H1 (cell line): ENCODE data around the gene EVX2. TPM values are rescaled to one million over a fixed set of nuclear protein-coding genes. Genes with fewer than 3 reads are reported as not detected.
A peak's percentile ranks its signal among the peaks of the same experiment; 100 is the strongest.

Experiments used
- CTCF ChIA-PET: fragments of 300-600 bp; sonication (Branson Sonifier 250); formaldehyde crosslinking; loops from one replicate; lab custom pipeline; 2021; ENCODE audit not compliant: partially characterized antibody; lab: Charles Lee
- POLR2A ChIA-PET: fragments of 300-600 bp; sonication (Branson Sonifier 250); formaldehyde crosslinking; loops from one replicate; lab custom pipeline; 2021; ENCODE audit warnings: inconsistent platforms; ENCODE audit not compliant: partially characterized antibody; lab: Charles Lee
- DNase-seq, 2 experiments: peaks; one replicate each; pipeline versions ENCODE4 v3.0.0 to v3.0.0-alpha.2; 2010 to 2022; ENCODE audit warnings: low spot score in 2 of 2, low read depth in 1 of 2, mixed read lengths in 1 of 2
- FAIRE-seq: peaks from 2 replicates; lab custom pipeline; 2011; peaks lifted over from hg19 to GRCh38; lab: Jason Lieb, UNC
- H2AFZ ChIP-seq: 2 replicates; pipeline ENCODE4 v1.8.1; 2012; ENCODE audit warnings: low read length, inconsistent platforms
- H2AK5ac ChIP-seq: 2 replicates; pipeline ENCODE4 v1.6.1; 2013; ENCODE audit warnings: low read depth, low read length
- H2BK120ac ChIP-seq: replicated peaks from 2 replicates; pipeline ENCODE3; 2013; ENCODE audit warnings: low read depth, low read length, inconsistent platforms
- H2BK12ac ChIP-seq: 2 replicates; pipeline ENCODE4 v1.6.1; 2013; ENCODE audit warnings: low read depth, low read length
- H2BK15ac ChIP-seq: 2 replicates; pipeline ENCODE4 v1.6.1; 2013; ENCODE audit warnings: low read length
- H2BK20ac ChIP-seq: 2 replicates; pipeline ENCODE4 v1.6.1; 2013; ENCODE audit warnings: low read length
- H2BK5ac ChIP-seq: 2 replicates; pipeline ENCODE4 v1.6.1; 2013; ENCODE audit warnings: low read depth, low read length
- H3K14ac ChIP-seq: 2 replicates; pipeline ENCODE4 v1.6.1; 2013; ENCODE audit warnings: inconsistent platforms; ENCODE audit not compliant: insufficient read length
- H3K18ac ChIP-seq: 2 replicates; pipeline ENCODE4 v1.6.1; 2013; ENCODE audit warnings: low read length; ENCODE audit errors: extremely low read depth
- H3K23ac ChIP-seq: 2 replicates; pipeline ENCODE4 v1.6.1; 2013; ENCODE audit warnings: inconsistent platforms; ENCODE audit not compliant: insufficient read length
- H3K23me2 ChIP-seq: 2 replicates; pipeline ENCODE4 v1.6.1; 2013; ENCODE audit warnings: low read depth, low read length
- H3K27ac ChIP-seq: 2 replicates; pipeline ENCODE4 v1.6.1; 2011; ENCODE audit warnings: low read depth, low read length, inconsistent platforms
- H3K27me3 ChIP-seq, 4 experiments: replicated peaks in 1 of 4; 1 replicate in 1 of 4; 2 replicates in 3 of 4; pipeline versions ENCODE4 v1.6.1 to v1.8.1; 2011 to 2013; ENCODE audit warnings: low read length in 3 of 4, mild to moderate bottlenecking in 3 of 4, inconsistent platforms in 2 of 4, mixed read lengths in 2 of 4, moderate library complexity in 1 of 4; ENCODE audit not compliant: control insufficient read depth in 3 of 4, insufficient read depth in 3 of 4; ENCODE audit errors: extremely low read depth in 1 of 4
- H3K36me3 ChIP-seq, 4 experiments: 2 replicates each; pipeline versions ENCODE4 v1.6.1 to v1.8.1; 2011 to 2013; ENCODE audit warnings: mild to moderate bottlenecking in 4 of 4, low read length in 3 of 4, moderate library complexity in 2 of 4, control low read depth in 1 of 4, inconsistent platforms in 1 of 4; ENCODE audit not compliant: insufficient read depth in 4 of 4, control insufficient read depth in 2 of 4
- H3K4ac ChIP-seq: replicated peaks from 2 replicates; pipeline ENCODE3; 2013; ENCODE audit warnings: low read length, low read depth, mixed read lengths, inconsistent platforms; ENCODE audit not compliant: insufficient read length
- H3K4me1 ChIP-seq, 4 experiments: replicated peaks in 1 of 4; 1 replicate in 1 of 4; 2 replicates in 3 of 4; pipeline versions ENCODE4 v1.6.1 to v1.8.1; 2011 to 2013; ENCODE audit warnings: low read length in 3 of 4, inconsistent platforms in 2 of 4, mixed read lengths in 1 of 4; ENCODE audit not compliant: insufficient read depth in 4 of 4, control insufficient read depth in 3 of 4
- H3K4me2 ChIP-seq, 2 experiments: 2 replicates each; pipeline versions ENCODE4 v1.6.1 to v1.8.1; 2011 to 2013; ENCODE audit warnings: low read depth in 2 of 2, low read length in 2 of 2, control low read depth in 1 of 2, inconsistent platforms in 1 of 2, mild to moderate bottlenecking in 1 of 2; ENCODE audit not compliant: insufficient read depth in 1 of 2
- H3K4me3 ChIP-seq, 4 experiments: fragments of 200-600, 300-600 bp in 1 of 4; sonication (generic), shearing (Covaris generic), sonication (Bioruptor Twin) in 1 of 4; 2 replicates each; pipeline versions ENCODE4 v1.5.1 to v1.8.1; 2011 to 2016; ENCODE audit warnings: low read length in 4 of 4, low read depth in 3 of 4, control low read depth in 2 of 4, inconsistent platforms in 2 of 4, mild to moderate bottlenecking in 2 of 4, mixed read lengths in 1 of 4, moderate library complexity in 1 of 4; ENCODE audit not compliant: insufficient read depth in 2 of 4; ENCODE audit errors: extremely low read depth in 1 of 4
- H3K56ac ChIP-seq: replicated peaks from 2 replicates; pipeline ENCODE3; 2013; ENCODE audit warnings: low read depth, mild to moderate bottlenecking, mixed read lengths, low read length, inconsistent platforms; ENCODE audit not compliant: insufficient read length
- H3K79me1 ChIP-seq: 2 replicates; pipeline ENCODE4 v1.6.1; 2013; ENCODE audit warnings: low read depth, low read length, control low read depth
- H3K79me2 ChIP-seq, 2 experiments: 2 replicates each; pipeline versions ENCODE4 v1.6.1 to v1.8.1; 2012 to 2013; ENCODE audit warnings: low read length in 2 of 2, mild to moderate bottlenecking in 2 of 2, inconsistent platforms in 1 of 2; ENCODE audit not compliant: insufficient read depth in 2 of 2, control insufficient read depth in 1 of 2
- H3K9ac ChIP-seq, 4 experiments: replicated peaks in 1 of 4; 1 replicate in 1 of 4; 2 replicates in 3 of 4; pipeline versions ENCODE4 v1.6.1 to v1.8.1; 2011 to 2013; ENCODE audit warnings: low read depth in 3 of 4, low read length in 3 of 4, control low read depth in 2 of 4, mild to moderate bottlenecking in 2 of 4, moderate library complexity in 2 of 4, inconsistent platforms in 1 of 4; ENCODE audit errors: extremely low read depth in 1 of 4
- H3K9me3 ChIP-seq, 2 experiments: 2 replicates each; pipeline versions ENCODE4 v1.6.1 to v1.8.1; 2012 to 2013; ENCODE audit warnings: mild to moderate bottlenecking in 2 of 2, moderate library complexity in 2 of 2, control low read depth in 1 of 2, inconsistent platforms in 1 of 2, low read depth in 1 of 2, low read length in 1 of 2, mixed read lengths in 1 of 2; ENCODE audit not compliant: insufficient read depth in 2 of 2
- H4K20me1 ChIP-seq, 2 experiments: replicated peaks in 1 of 2; 2 replicates each; pipeline versions ENCODE3 to v1.8.1; 2011 to 2013; ENCODE audit warnings: inconsistent platforms in 2 of 2, low read length in 2 of 2, mild to moderate bottlenecking in 1 of 2; ENCODE audit not compliant: insufficient read depth in 2 of 2, control insufficient read depth in 1 of 2
- H4K5ac ChIP-seq: 2 replicates; pipeline ENCODE4 v1.6.1; 2013; ENCODE audit warnings: low read length, low read depth, mixed read lengths, inconsistent platforms; ENCODE audit not compliant: insufficient read length
- H4K8ac ChIP-seq: 2 replicates; pipeline ENCODE4 v1.8.0; 2013; ENCODE audit warnings: mild to moderate bottlenecking, moderate library complexity, low read length, inconsistent platforms; ENCODE audit not compliant: insufficient read depth; ENCODE audit errors: extremely low read depth
- H4K91ac ChIP-seq: replicated peaks from 2 replicates; pipeline ENCODE3; 2013; ENCODE audit warnings: low read length, mixed read lengths, inconsistent platforms; ENCODE audit not compliant: insufficient read length
- HDAC2 ChIP-seq, 2 experiments: fragments of 300-600 bp in 1 of 2; sonication (generic) in 1 of 2; IDR thresholded peaks; 2 replicates each; pipeline ENCODE4 v1.6.1; 2011 to 2012; ENCODE audit warnings: low read depth in 2 of 2, low read length in 2 of 2, mild to moderate bottlenecking in 2 of 2, moderate library complexity in 2 of 2, borderline replicate concordance in 1 of 2, inconsistent platforms in 1 of 2
- NANOG ChIP-seq: IDR thresholded peaks from 2 replicates; pipeline ENCODE4 v1.6.1; 2011; ENCODE audit warnings: low read length, low read depth, mild to moderate bottlenecking, inconsistent platforms; ENCODE audit not compliant: insufficient read depth, poor library complexity, severe bottlenecking
- NRF1 ChIP-seq: IDR thresholded peaks from 2 replicates; pipeline ENCODE4 v1.6.1; 2011; ENCODE audit warnings: mild to moderate bottlenecking, low read depth, low read length, improper control_type of control experiment
- RAD21 ChIP-seq, 2 experiments: IDR thresholded peaks in 1 of 2; conservative IDR thresholded peaks in 1 of 2; 2 replicates each; pipeline ENCODE4 v1.6.1; 2011; ENCODE audit warnings: low read depth in 2 of 2, low read length in 2 of 2, improper control_type of control experiment in 1 of 2, inconsistent platforms in 1 of 2, mild to moderate bottlenecking in 1 of 2, moderate library complexity in 1 of 2
- RNF2 ChIP-seq: fragments of 200-900, 300-1000 bp; sonication (generic); IDR thresholded peaks from 2 replicates; pipeline ENCODE4 v1.7.1; 2016; ENCODE audit warnings: borderline replicate concordance, low read depth, mild to moderate bottlenecking, antibody characterized with exemption, low read length; ENCODE audit not compliant: poor library complexity, severe bottlenecking; ENCODE audit errors: missing control alignments
- SP2 ChIP-seq: IDR thresholded peaks from 2 replicates; pipeline ENCODE4 v1.6.1; 2012; ENCODE audit warnings: mild to moderate bottlenecking, low read length, inconsistent platforms
- WGBS, 2 experiments: shearing (Covaris generic) in 1 of 2; methylation state at CpG; one replicate each; pipeline versions ENCODE4 v1.1.6 to v1.1.7; 2013 to 2015; ENCODE audit warnings: low lambda C conversion rate in 2 of 2, mixed read lengths in 2 of 2, inconsistent platforms in 1 of 2, low coverage in 1 of 2, missing lambda C conversion rate in 1 of 2; ENCODE audit not compliant: insufficient replicate concordance in 2 of 2, insufficient coverage in 1 of 2, insufficient read length in 1 of 2; ENCODE audit errors: extremely low coverage in 1 of 2, missing lambda C conversion rate in 1 of 2; 5-methylcytosine and 5-hydroxymethylcytosine counted together
- polyA plus RNA-seq, 7 experiments: library from polyadenylated mRNA; depleted of rRNA in 3 of 7; stranded (reverse) in 5 of 7; unstranded in 2 of 7; fragments of >200 nt in 5 of 7; fragments of 200-250 nt in 2 of 7; gene quantifications; 1 replicate in 5 of 7; 2 replicates in 1 of 7; 4 replicates in 1 of 7; pipeline versions ENCODE4 v1.2.1 to v1.2.3, GENCODE V29; 2011 to 2013; ENCODE audit warnings: missing spikeins in 2 of 7, mixed read lengths in 2 of 7
- total RNA-seq: library from RNA; stranded (reverse); fragmentation: NEBNext Ultra II Directional; extraction: Animal tissue kit (Norgen Biotek cat#: 25700); gene quantifications from 2 replicates; pipeline ENCODE4 v1.2.1, GENCODE V29; 2021
- TF ChIP-seq, protein P1 (sequence below), 3 experiments: IDR thresholded peaks; 1 replicate in 2 of 3; 2 replicates in 1 of 3; pipeline versions ENCODE4 v1.5.1 to v1.6.1; 2011; ENCODE audit warnings: low read length in 3 of 3, mild to moderate bottlenecking in 3 of 3, inconsistent platforms in 2 of 3, low read depth in 1 of 3, moderate library complexity in 1 of 3; ENCODE audit not compliant: insufficient read depth in 1 of 3; ENCODE audit errors: control extremely low read depth in 1 of 3

EVX2 gene
- total and polyA plus RNA-seq, 2 of the 8 experiments (the other 6 are each of a cell fraction or from before 2014, with no cell fraction given) = not detected

DNA sequence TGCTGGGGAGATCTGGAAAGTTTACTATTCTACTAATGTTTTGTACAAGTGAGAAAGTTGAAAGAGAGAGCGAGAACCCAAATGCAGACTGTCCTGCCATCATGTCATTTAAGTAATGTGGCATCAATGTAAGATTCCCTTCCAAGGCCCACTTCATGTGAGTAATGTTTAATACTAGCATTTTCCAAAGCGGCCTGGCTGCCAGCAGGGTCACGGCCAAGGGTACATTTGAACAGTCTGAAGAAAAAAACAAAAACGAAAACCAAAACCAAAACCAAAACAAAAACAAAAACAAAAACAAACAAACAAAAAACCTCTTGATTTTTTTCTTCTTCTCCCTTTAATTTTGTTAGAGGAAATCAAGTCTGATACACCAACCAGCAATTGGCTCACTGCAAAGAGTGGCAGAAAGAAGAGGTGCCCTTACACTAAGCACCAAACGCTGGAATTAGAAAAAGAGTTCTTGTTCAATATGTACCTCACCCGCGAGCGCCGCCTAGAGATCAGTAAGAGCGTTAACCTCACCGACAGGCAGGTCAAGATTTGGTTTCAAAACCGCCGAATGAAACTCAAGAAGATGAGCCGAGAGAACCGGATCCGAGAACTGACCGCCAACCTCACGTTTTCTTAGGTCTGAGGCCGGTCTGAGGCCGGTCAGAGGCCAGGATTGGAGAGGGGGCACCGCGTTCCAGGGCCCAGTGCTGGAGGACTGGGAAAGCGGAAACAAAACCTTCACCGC is 35.0 kb upstream of the EVX2 start:
- Histone ChIP-seq H4K20me1 (peaks cover 21 to 37% of the 10 kb centered on the region in 2 experiments), H2BK5ac (no peak overlapping the region), H3K56ac (no peak overlapping the region), H3K18ac (no peak overlapping the region), H3K36me3 (peaks cover 0 to 28% (median 0%) of the 10 kb centered on the region in 4 experiments; a peak in 1 of 8 replicates), H2AK5ac (no peak overlapping the region), H3K79me1 (no peaks in the 10 kb centered on the region), H3K23ac (no peak overlapping the region), H3K14ac (no peak overlapping the region), H3K23me2 (peaks cover 2% of the 10 kb centered on the region; the same call in 1 of the 2 replicates), H4K91ac (no peak overlapping the region), H2BK120ac (no peak overlapping the region), H3K4me1 (peaks cover 0 to 13% (median 6%) of the 10 kb centered on the region in 4 experiments; a peak in 4 of 7 replicates), H2BK15ac (no peak overlapping the region), H3K79me2 (no peaks in the 10 kb centered on the region), H4K8ac (no peak overlapping the region), H3K4ac (no peak overlapping the region), H3K4me3 (no peak overlapping the region), H3K27ac (no peak overlapping the region), H4K5ac (no peak overlapping the region), H2BK20ac (no peak overlapping the region), H2AFZ (no peak overlapping the region), H3K4me2 (no peak overlapping the region; a peak in 1 of 4 replicates), H3K27me3 (peaks cover 93 to 100% (median 100%) of the 10 kb centered on the region in 4 experiments), H3K9ac (no peak overlapping the region), H2BK12ac (no peak overlapping the region), H3K9me3 (peaks cover 0 to 16% of the 10 kb centered on the region in 2 experiments; a peak in 2 of 4 replicates)
- DNase-seq (peak in 1 of 2 experiments; percentile 69), FAIRE-seq (peak; percentile 87)
- CTCF ChIA-PET = interaction anchor here (0.6 to 5.1 kb wide), 5 partner anchors 8 to 518 kb away, joined by 3 to 19 read pairs (median 5); no protein-coding TSS in a partner anchor
- POLR2A ChIA-PET = no interaction called here
- WGBS, 2 experiments = 15% methylated on average over 24 of the region's 24 CpGs; no CpG with 5 or more reads in 1 of the 2 experiments
- TF ChIP-seq, protein P1, sequence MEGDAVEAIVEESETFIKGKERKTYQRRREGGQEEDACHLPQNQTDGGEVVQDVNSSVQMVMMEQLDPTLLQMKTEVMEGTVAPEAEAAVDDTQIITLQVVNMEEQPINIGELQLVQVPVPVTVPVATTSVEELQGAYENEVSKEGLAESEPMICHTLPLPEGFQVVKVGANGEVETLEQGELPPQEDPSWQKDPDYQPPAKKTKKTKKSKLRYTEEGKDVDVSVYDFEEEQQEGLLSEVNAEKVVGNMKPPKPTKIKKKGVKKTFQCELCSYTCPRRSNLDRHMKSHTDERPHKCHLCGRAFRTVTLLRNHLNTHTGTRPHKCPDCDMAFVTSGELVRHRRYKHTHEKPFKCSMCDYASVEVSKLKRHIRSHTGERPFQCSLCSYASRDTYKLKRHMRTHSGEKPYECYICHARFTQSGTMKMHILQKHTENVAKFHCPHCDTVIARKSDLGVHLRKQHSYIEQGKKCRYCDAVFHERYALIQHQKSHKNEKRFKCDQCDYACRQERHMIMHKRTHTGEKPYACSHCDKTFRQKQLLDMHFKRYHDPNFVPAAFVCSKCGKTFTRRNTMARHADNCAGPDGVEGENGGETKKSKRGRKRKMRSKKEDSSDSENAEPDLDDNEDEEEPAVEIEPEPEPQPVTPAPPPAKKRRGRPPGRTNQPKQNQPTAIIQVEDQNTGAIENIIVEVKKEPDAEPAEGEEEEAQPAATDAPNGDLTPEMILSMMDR (IDR thresholded peaks at IDR 0.05; ENCODE audit: control extremely low read depth in 1 of 3, insufficient read depth in 1 of 3, low read depth in 1 of 3, low read length in 3 of 3) = peak; percentile 56 to 67 (median 64)
- TF ChIP-seq SP2 (no peak), RAD21 (IDR thresholded peaks at IDR 0.05 in 1 of 2, conservative IDR thresholded peaks at IDR 0.05 in 1 of 2; ENCODE audit: low read depth in 2 of 2, low read length in 2 of 2) (peak; percentile 15 to 37; a peak in 3 of 4 replicates), NANOG (no peak), HDAC2 (IDR thresholded peaks at IDR 0.05; ENCODE audit: borderline replicate concordance in 1 of 2, low read depth in 2 of 2, low read length in 2 of 2) (no peak), NRF1 (no peak), RNF2 (peak; percentile 39)
